WTC11 (cell line): ENCODE results near the gene NUMBL. TPM values are rescaled to one million over a fixed set of nuclear protein-coding genes. Genes with fewer than 3 reads are reported as not detected.

ENCODE experiments used
- ATAC-seq: fragments of 200-7000 bp; cut with Tn5 transposase; 2 replicates; pipeline ENCODE4 v1.10.0; 2021; ENCODE audit warnings: mild to moderate bottlenecking, moderate library complexity
- CTCF ChIA-PET: fragments of 300-600 bp; sonication (Branson Sonifier 250); formaldehyde crosslinking; loops from one replicate; lab custom pipeline; 2021; ENCODE audit warnings: antibody characterized with exemption; lab: Charles Lee
- POLR2A ChIA-PET: fragments of 350-600 bp; sonication (Branson Sonifier 250); formaldehyde crosslinking; loops from one replicate; lab custom pipeline; 2021; ENCODE audit warnings: antibody characterized with exemption; lab: Charles Lee
- DNase-seq: peaks from one replicate; pipeline ENCODE4 v3.0.0; 2021; ENCODE audit warnings: low spot score
- H3K27ac Mint-ChIP-seq: 2 replicates; pipeline ENCODE4 v1.8.0; 2021; ENCODE audit warnings: mixed read lengths
- H3K27me3 Mint-ChIP-seq: 2 replicates; pipeline ENCODE4 v1.8.0; 2021; ENCODE audit warnings: low read depth, mild to moderate bottlenecking, moderate library complexity, mixed read lengths
- H3K36me3 Mint-ChIP-seq: 2 replicates; pipeline ENCODE4 v1.8.0; 2021; ENCODE audit warnings: mixed read lengths
- H3K4me1 Mint-ChIP-seq: 2 replicates; pipeline ENCODE4 v1.8.0; 2022; ENCODE audit warnings: mixed read lengths
- H3K4me3 Mint-ChIP-seq: 2 replicates; pipeline ENCODE4 v1.8.0; 2021; ENCODE audit warnings: mild to moderate bottlenecking, moderate library complexity, mixed read lengths
- H3K9me3 Mint-ChIP-seq: 2 replicates; pipeline ENCODE4 v1.8.0; 2021; ENCODE audit warnings: mixed read lengths
- AFF4 ChIP-seq: sonication (generic); formaldehyde crosslinking; IDR thresholded peaks from 2 replicates; pipeline ENCODE4 v1.8.1; 2023; ENCODE audit warnings: mild to moderate bottlenecking, missing genetic modification reagents, borderline replicate concordance
- AR ChIP-seq: fragments of 250-450 bp; sonication (Bioruptor Pico); IDR thresholded peaks from 2 replicates; pipeline ENCODE4 v1.9.0; 2021; ENCODE audit warnings: mild to moderate bottlenecking
- ERG ChIP-seq: fragments of 250-450 bp; sonication (Bioruptor Pico); IDR thresholded peaks from 2 replicates; pipeline ENCODE4 v1.8.0; 2021; ENCODE audit warnings: mild to moderate bottlenecking
- FOXJ3 ChIP-seq: sonication (generic); formaldehyde crosslinking; IDR thresholded peaks from 2 replicates; pipeline ENCODE4 v1.9.0; 2021; ENCODE audit warnings: missing genetic modification reagents, mild to moderate bottlenecking, borderline replicate concordance
- HMGXB4 ChIP-seq: sonication (generic); formaldehyde crosslinking; IDR thresholded peaks from 2 replicates; pipeline ENCODE4 v1.8.1; 2023; ENCODE audit warnings: mild to moderate bottlenecking, moderate library complexity, missing genetic modification reagents
- IRF2 ChIP-seq: sonication (generic); formaldehyde crosslinking; IDR thresholded peaks from 2 replicates; pipeline ENCODE4 v1.8.0; 2022; ENCODE audit warnings: low read depth, missing genetic modification reagents, borderline replicate concordance
- MAX ChIP-seq: sonication (generic); formaldehyde crosslinking; IDR thresholded peaks from 2 replicates; pipeline ENCODE4 v1.8.0; 2022; ENCODE audit warnings: mild to moderate bottlenecking, missing genetic modification reagents
- MYBL2 ChIP-seq: sonication (generic); formaldehyde crosslinking; IDR thresholded peaks from 2 replicates; pipeline ENCODE4 v1.8.1; 2023; ENCODE audit warnings: mild to moderate bottlenecking, moderate library complexity, missing genetic modification reagents
- NR1H2 ChIP-seq: sonication (generic); formaldehyde crosslinking; IDR thresholded peaks from 2 replicates; pipeline ENCODE4 v1.9.0; 2021; ENCODE audit warnings: mild to moderate bottlenecking, moderate library complexity, missing genetic modification reagents
- SMAD3 ChIP-seq: sonication (generic); formaldehyde crosslinking; IDR thresholded peaks from 2 replicates; pipeline ENCODE4 v1.8.0; 2022; ENCODE audit warnings: missing genetic modification reagents, mild to moderate bottlenecking, borderline replicate concordance
- SOX15 ChIP-seq: fragments of 250-450 bp; sonication (Bioruptor Pico); IDR thresholded peaks from 2 replicates; pipeline ENCODE4 v1.9.0; 2021; ENCODE audit warnings: mild to moderate bottlenecking
- SP1 ChIP-seq: sonication (generic); formaldehyde crosslinking; conservative IDR thresholded peaks from 2 replicates; pipeline ENCODE4 v1.8.1; 2022; ENCODE audit warnings: missing genetic modification reagents
- TCF7 ChIP-seq: sonication (generic); formaldehyde crosslinking; IDR thresholded peaks from 2 replicates; pipeline ENCODE4 v1.8.0; 2022; ENCODE audit warnings: mild to moderate bottlenecking, low read depth, missing genetic modification reagents, moderate library complexity
- TEAD4 ChIP-seq: sonication (generic); formaldehyde crosslinking; IDR thresholded peaks from 2 replicates; pipeline ENCODE4 v1.8.0; 2022; ENCODE audit warnings: mild to moderate bottlenecking, missing genetic modification reagents
- ZBTB21 ChIP-seq: sonication (generic); formaldehyde crosslinking; IDR thresholded peaks from 2 replicates; pipeline ENCODE4 v1.8.1; 2023; ENCODE audit warnings: mild to moderate bottlenecking, missing genetic modification reagents, borderline replicate concordance
- ZNF232 ChIP-seq: sonication (generic); formaldehyde crosslinking; IDR thresholded peaks from 2 replicates; pipeline ENCODE4 v1.8.0; 2022; ENCODE audit warnings: mild to moderate bottlenecking, missing genetic modification reagents
- ZNF423 ChIP-seq: fragments of 250-450 bp; sonication (Bioruptor Pico); IDR thresholded peaks from 2 replicates; pipeline ENCODE4 v2.1.2; 2022; ENCODE audit warnings: mild to moderate bottlenecking, moderate library complexity
- ZSCAN18 ChIP-seq: fragments of 250-450 bp; sonication (Bioruptor Pico); IDR thresholded peaks from 2 replicates; pipeline ENCODE4 v2.1.2; 2022; ENCODE audit warnings: mild to moderate bottlenecking, moderate library complexity
- total RNA-seq: library from RNA; stranded (reverse); gene quantifications from 3 replicates; pipeline ENCODE4 v1.2.3, GENCODE V29; 2021
- TF ChIP-seq, protein P1 (sequence below): sonication (generic); formaldehyde crosslinking; IDR thresholded peaks from 2 replicates; pipeline ENCODE4 v1.8.1; 2022; ENCODE audit warnings: mild to moderate bottlenecking, missing genetic modification reagents, moderate library complexity, borderline replicate concordance

Gene NUMBL
- total RNA-seq, 1 experiment from 2014 or later = 30.3 TPM

GRCh38 chr19:40672038-40672437 is 18.4 kb downstream of the NUMBL start:
- no peak for DNase-seq
- H3K27me3 Mint-ChIP-seq = no peaks in the 10 kb centered on the region
- peaks cover 29% of the 10 kb centered on the region; the same call in 1 of the 2 replicates for H3K36me3 Mint-ChIP-seq
- H3K27ac Mint-ChIP-seq = no peak overlapping the region
- no peaks in the 10 kb centered on the region for H3K4me1 Mint-ChIP-seq
- no peak overlapping the region for H3K4me3 Mint-ChIP-seq
- CTCF ChIA-PET = interaction anchor here (0.9 kb wide), 1 partner anchor 37 kb away, joined by 3 read pairs; no protein-coding TSS in a partner anchor
- no peak for TF ChIP-seq MAX (CRISPR knock-in tag)
- TF ChIP-seq MYBL2 = no peak
- no peak for TF ChIP-seq SP1 (CRISPR knock-in tag)
- no peak for TF ChIP-seq ZSCAN18 (CRISPR knock-in tag)
- TF ChIP-seq SOX15 (CRISPR knock-in tag) = no peak
- TF ChIP-seq TEAD4 = no peak
- TF ChIP-seq HMGXB4 = no peak
- TF ChIP-seq ERG (CRISPR knock-in tag) = no peak
- no peak for TF ChIP-seq AFF4
- no peak for TF ChIP-seq TCF7 (CRISPR knock-in tag)
- no peak for TF ChIP-seq AR (CRISPR knock-in tag)
- no peak for TF ChIP-seq ZNF423 (CRISPR knock-in tag)
- TF ChIP-seq IRF2 (CRISPR knock-in tag) = no peak
- POLR2A ChIA-PET = no interaction called here
- H3K9me3 Mint-ChIP-seq = no peaks in the 10 kb centered on the region
- ATAC-seq = no peak

GRCh38 chr19:40671404-40671803 is 19.0 kb downstream of the NUMBL start:
- Mint-ChIP-seq H3K27me3 (no peaks in the 10 kb centered on the region), H3K27ac (no peak overlapping the region), H3K36me3 (peaks cover 29% of the 10 kb centered on the region; the same call in 1 of the 2 replicates), H3K4me1 (no peaks in the 10 kb centered on the region), H3K4me3 (no peak overlapping the region), H3K9me3 (no peaks in the 10 kb centered on the region)
- ChIA-PET CTCF (interaction anchor here (0.7 to 0.9 kb wide), 3 partner anchors 37 to 148 kb away, joined by 3 read pairs; no protein-coding TSS in a partner anchor), POLR2A (no interaction called here)
- TF ChIP-seq FOXJ3 (CRISPR knock-in tag) (no peak), ZBTB21 (CRISPR knock-in tag) (no peak), ZNF232 (no peak), ERG (CRISPR knock-in tag) (no peak), SMAD3 (CRISPR knock-in tag) (no peak), NR1H2 (CRISPR knock-in tag) (no peak)
- TF ChIP-seq, protein P1, sequence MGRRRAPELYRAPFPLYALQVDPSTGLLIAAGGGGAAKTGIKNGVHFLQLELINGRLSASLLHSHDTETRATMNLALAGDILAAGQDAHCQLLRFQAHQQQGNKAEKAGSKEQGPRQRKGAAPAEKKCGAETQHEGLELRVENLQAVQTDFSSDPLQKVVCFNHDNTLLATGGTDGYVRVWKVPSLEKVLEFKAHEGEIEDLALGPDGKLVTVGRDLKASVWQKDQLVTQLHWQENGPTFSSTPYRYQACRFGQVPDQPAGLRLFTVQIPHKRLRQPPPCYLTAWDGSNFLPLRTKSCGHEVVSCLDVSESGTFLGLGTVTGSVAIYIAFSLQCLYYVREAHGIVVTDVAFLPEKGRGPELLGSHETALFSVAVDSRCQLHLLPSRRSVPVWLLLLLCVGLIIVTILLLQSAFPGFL = no peak
- DNase-seq = no peak
- no peak for ATAC-seq
